OCI-LY1 (cell line): Measurements from ENCODE around the gene GATA6.

Experiments
- CTCF ChIP-seq: fragments of 200-600 bp; sonication (generic), shearing (Covaris generic); IDR thresholded peaks from 2 replicates; pipeline ENCODE4 v1.5.1; 2017; ENCODE audit warnings: mild to moderate bottlenecking, antibody characterized with exemption, low read length, moderate library complexity, mixed read lengths
- EZH2 ChIP-seq: fragments of 200-600 bp; sonication (generic), shearing (Covaris generic); IDR thresholded peaks from 2 replicates; pipeline ENCODE4 v1.8.0; 2017; ENCODE audit warnings: borderline replicate concordance, mixed run types, mild to moderate bottlenecking, antibody characterized with exemption, low read length, moderate library complexity, mixed read lengths

DNA sequence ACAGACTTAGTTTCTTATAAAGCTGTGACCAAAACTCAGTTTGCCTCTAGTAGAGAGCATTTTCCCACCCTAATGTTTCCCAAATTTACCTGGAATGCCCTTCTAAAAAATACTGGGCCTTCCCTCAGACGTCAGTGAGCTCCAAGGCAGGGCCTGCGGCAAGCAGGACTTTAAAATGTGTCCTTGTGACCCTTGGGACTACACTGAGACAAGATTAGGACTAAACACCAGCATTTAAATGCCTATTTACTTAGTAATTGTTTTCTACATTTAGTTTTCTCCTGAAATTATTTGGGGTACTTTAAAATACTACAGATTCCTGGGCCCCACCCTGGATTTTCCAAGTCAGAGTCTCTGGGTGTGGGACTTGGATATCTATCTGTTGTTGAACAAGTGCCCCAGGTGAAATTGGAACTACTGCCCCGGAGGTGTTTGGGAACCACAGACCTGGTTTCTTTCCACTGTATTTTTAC, 14.3 kb downstream of the GATA6 start:
- TF ChIP-seq CTCF (no peak), EZH2 (no peak)
